ENCODE data around the gene PRSS33. TPM values are rescaled to one million over a fixed set of nuclear protein-coding genes. Genes with fewer than 3 reads are reported as not detected.

The PRSS33 gene
- total RNA-seq, 1 experiment from 2014 or later, result not detected

GRCh38 chr16:2826591-2827373 is 39.4 kb upstream of the PRSS33 start:
- Histone ChIP-seq H3K27me3 (ENCODE audit: control insufficient read depth, insufficient read depth, low read length) (no peaks in the 10 kb centered on the region), H3K4me3 (ENCODE audit: insufficient read depth, low read depth, low read length) (no peak overlapping the region), H3K36me3 (replicated peaks; ENCODE audit: control insufficient read depth, insufficient read depth, low read length) (no peaks in the 10 kb centered on the region)
- peak; percentile 58 for DNase-seq

GRCh38 chr16:2825906-2826305 is 38.5 kb upstream of the PRSS33 start:
- peak; percentile 28 for DNase-seq
- Histone ChIP-seq H3K4me3 (ENCODE audit: insufficient read depth, low read depth, low read length) (no peak overlapping the region), H3K36me3 (replicated peaks; ENCODE audit: control insufficient read depth, insufficient read depth, low read length) (no peaks in the 10 kb centered on the region), H3K27me3 (ENCODE audit: control insufficient read depth, insufficient read depth, low read length) (no peaks in the 10 kb centered on the region)

DNA sequence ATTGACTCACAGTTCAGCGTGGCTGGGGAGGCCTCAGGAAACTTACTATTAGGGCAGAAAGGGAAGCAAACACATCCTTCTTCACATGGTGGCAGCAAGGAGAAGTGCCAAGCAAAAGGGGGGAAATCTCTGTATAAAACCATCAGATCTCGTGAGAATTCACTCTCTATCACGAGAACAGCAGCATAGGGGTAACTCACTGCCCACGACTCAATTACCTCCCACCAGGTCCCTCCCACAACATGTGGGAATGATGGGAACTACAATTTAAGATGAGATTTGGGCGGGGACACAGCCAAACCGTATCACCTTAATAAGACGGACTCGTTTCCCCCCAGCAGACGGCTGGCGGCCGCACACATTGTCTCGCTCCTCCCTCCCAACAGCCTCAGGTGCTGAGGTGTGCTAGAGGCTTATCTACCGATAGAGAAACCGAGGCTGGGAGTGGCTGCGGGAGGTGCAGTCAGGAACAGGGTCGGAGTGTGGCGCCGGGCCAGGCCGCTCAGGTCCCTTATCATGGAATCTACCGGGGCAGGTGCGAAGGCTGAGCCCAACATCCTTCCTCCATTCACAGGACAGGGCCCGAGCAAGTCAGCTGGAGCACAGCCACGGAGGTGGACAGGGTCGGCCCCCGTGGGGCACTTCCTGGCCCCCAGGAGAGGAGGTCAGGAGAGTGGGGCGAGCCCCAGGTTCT is 37.8 kb upstream of the PRSS33 start:
- Histone ChIP-seq H3K36me3 (replicated peaks; ENCODE audit: control insufficient read depth, insufficient read depth, low read length) (no peaks in the 10 kb centered on the region), H3K4me3 (ENCODE audit: insufficient read depth, low read depth, low read length) (no peak overlapping the region), H3K27me3 (ENCODE audit: control insufficient read depth, insufficient read depth, low read length) (no peaks in the 10 kb centered on the region)
- DNase-seq, result peak; percentile 36

DNA sequence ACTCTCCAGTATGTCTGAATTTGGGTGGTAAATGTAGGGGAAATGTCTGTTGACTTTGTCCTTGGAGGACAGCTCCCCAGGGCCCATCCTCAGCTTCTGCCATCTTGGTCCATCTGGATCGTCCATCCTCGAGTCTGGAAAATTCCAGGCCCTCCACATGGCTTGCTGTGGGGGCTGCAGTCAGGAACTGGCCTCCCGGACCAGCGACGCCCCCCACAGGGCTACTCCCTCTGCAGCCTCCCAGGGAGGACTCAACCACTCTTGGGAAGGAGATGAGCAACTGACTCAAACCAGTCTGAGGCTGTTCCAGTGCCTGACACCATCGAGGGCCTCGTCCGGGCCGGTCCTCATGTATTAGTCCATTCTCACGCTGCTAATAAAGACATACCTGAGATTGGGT is 37.3 kb upstream of the PRSS33 start:
- Histone ChIP-seq H3K4me3 (ENCODE audit: insufficient read depth, low read depth, low read length) (no peak overlapping the region), H3K36me3 (replicated peaks; ENCODE audit: control insufficient read depth, insufficient read depth, low read length) (no peaks in the 10 kb centered on the region), H3K27me3 (ENCODE audit: control insufficient read depth, insufficient read depth, low read length) (no peaks in the 10 kb centered on the region)
- DNase-seq, result peak; percentile 47

- Histone ChIP-seq H3K4me3 (ENCODE audit: insufficient read depth, low read depth, low read length) (no peak overlapping the region), H3K27me3 (ENCODE audit: control insufficient read depth, insufficient read depth, low read length) (no peaks in the 10 kb centered on the region), H3K36me3 (replicated peaks; ENCODE audit: control insufficient read depth, insufficient read depth, low read length) (no peaks in the 10 kb centered on the region)
- DNase-seq, result no peak
Measured at GRCh38 chr16:2822496-2822895, 35.1 kb upstream of the PRSS33 start.

- H3K4me3 ChIP-seq (ENCODE audit: insufficient read depth, low read depth, low read length), result no peak overlapping the region
- no peaks in the 10 kb centered on the region for H3K36me3 ChIP-seq (replicated peaks; ENCODE audit: control insufficient read depth, insufficient read depth, low read length)
- peak; percentile 19 for DNase-seq
- no peaks in the 10 kb centered on the region for H3K27me3 ChIP-seq (ENCODE audit: control insufficient read depth, insufficient read depth, low read length)
Measured at GRCh38 chr16:2822158-2822495, 34.8 kb upstream of the PRSS33 start.

- Histone ChIP-seq H3K4me3 (ENCODE audit: insufficient read depth, low read depth, low read length) (no peak overlapping the region), H3K27me3 (ENCODE audit: control insufficient read depth, insufficient read depth, low read length) (no peaks in the 10 kb centered on the region), H3K36me3 (replicated peaks; ENCODE audit: control insufficient read depth, insufficient read depth, low read length) (no peaks in the 10 kb centered on the region)
- peak; percentile 32 for DNase-seq
Measured at GRCh38 chr16:2821487-2822157, 34.3 kb upstream of the PRSS33 start.

- Histone ChIP-seq H3K4me3 (ENCODE audit: insufficient read depth, low read depth, low read length) (no peak overlapping the region), H3K36me3 (replicated peaks; ENCODE audit: control insufficient read depth, insufficient read depth, low read length) (no peaks in the 10 kb centered on the region), H3K27me3 (ENCODE audit: control insufficient read depth, insufficient read depth, low read length) (no peaks in the 10 kb centered on the region)
- peak; percentile 37 for DNase-seq
Measured at GRCh38 chr16:2820836-2821486, 33.6 kb upstream of the PRSS33 start.

- Histone ChIP-seq H3K27me3 (ENCODE audit: control insufficient read depth, insufficient read depth, low read length) (no peaks in the 10 kb centered on the region), H3K4me3 (ENCODE audit: insufficient read depth, low read depth, low read length) (no peak overlapping the region)
- peak; percentile 54 for DNase-seq
Measured at GRCh38 chr16:2819939-2820835, 32.8 kb upstream of the PRSS33 start.

DNA sequence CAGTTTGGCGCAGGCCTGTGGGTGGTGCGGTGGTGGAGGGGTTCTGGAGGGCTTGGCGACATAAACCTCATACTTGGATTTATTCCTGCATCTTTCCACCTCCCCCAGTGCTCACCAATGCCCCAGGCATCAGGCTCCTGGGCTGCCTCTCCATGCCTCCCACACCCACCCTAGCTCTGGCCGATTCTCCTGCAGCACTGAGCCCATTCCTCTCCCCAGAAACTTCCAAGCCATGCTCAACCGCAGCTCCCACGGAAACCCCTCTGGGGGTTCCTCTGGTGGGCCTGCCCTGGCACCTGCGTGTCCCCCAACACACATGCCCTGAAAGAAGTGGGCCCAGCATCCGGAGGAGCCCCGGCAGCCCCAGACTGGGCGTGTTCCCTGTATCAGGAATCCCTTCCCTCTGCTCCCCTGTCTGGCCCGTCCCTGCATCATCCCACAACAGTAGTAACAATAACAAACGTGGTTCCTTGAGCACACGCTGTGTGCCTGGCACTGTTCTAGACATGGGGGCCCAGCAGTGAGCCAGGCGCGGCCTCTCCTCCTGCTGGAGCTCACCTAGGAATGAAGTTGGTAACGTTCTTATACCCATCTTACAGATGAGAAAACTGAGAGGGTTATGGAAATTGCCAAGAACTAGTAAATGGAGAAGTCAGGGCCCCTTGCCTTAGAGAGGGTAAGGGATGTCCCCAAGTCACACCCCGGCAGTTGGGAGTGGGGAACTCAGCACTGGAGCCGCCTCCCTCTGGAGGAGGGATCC is 32.0 kb upstream of the PRSS33 start:
- H3K27me3 ChIP-seq (ENCODE audit: control insufficient read depth, insufficient read depth, low read length), result no peaks in the 10 kb centered on the region
- DNase-seq, result peak; percentile 28

More at GRCh38 chr16:2819939-2820835, 32.8 kb upstream of the PRSS33 start:
- H3K36me3 ChIP-seq (replicated peaks; ENCODE audit: control insufficient read depth, insufficient read depth, low read length), result no peaks in the 10 kb centered on the region

GRCh38 chr16:2818272-2818876 is 31.0 kb upstream of the PRSS33 start:
- DNase-seq, result peak; percentile 42
- H3K36me3 ChIP-seq (replicated peaks; ENCODE audit: control insufficient read depth, insufficient read depth, low read length), result no peaks in the 10 kb centered on the region
- no peak overlapping the region for H3K4me3 ChIP-seq (ENCODE audit: insufficient read depth, low read depth, low read length)
- H3K27me3 ChIP-seq (ENCODE audit: control insufficient read depth, insufficient read depth, low read length), result no peaks in the 10 kb centered on the region

More for the DNA sequence above, 32.0 kb upstream of the PRSS33 start:
- H3K4me3 ChIP-seq (ENCODE audit: insufficient read depth, low read depth, low read length), result no peak overlapping the region
- no peaks in the 10 kb centered on the region for H3K36me3 ChIP-seq (replicated peaks; ENCODE audit: control insufficient read depth, insufficient read depth, low read length)

- Histone ChIP-seq H3K4me3 (ENCODE audit: insufficient read depth, low read depth, low read length) (no peak overlapping the region), H3K36me3 (replicated peaks; ENCODE audit: control insufficient read depth, insufficient read depth, low read length) (no peaks in the 10 kb centered on the region), H3K27me3 (ENCODE audit: control insufficient read depth, insufficient read depth, low read length) (no peaks in the 10 kb centered on the region)
- peak; percentile 57 for DNase-seq
Measured at GRCh38 chr16:2817340-2818271, 30.2 kb upstream of the PRSS33 start.

Data from H7 (cell line).